ENCODE data around the gene MPC2. TPM values are rescaled to one million over a fixed set of nuclear protein-coding genes. Genes with fewer than 3 reads are reported as not detected.
"Not testable (repeated sequence)": the region's sequence is repeated elsewhere in the genome, so short reads cannot be mapped to it uniquely, and the experiment has no call there.

The MPC2 gene
- total RNA-seq, 1 donor from 2014 or later = 60.4 TPM

DNA sequence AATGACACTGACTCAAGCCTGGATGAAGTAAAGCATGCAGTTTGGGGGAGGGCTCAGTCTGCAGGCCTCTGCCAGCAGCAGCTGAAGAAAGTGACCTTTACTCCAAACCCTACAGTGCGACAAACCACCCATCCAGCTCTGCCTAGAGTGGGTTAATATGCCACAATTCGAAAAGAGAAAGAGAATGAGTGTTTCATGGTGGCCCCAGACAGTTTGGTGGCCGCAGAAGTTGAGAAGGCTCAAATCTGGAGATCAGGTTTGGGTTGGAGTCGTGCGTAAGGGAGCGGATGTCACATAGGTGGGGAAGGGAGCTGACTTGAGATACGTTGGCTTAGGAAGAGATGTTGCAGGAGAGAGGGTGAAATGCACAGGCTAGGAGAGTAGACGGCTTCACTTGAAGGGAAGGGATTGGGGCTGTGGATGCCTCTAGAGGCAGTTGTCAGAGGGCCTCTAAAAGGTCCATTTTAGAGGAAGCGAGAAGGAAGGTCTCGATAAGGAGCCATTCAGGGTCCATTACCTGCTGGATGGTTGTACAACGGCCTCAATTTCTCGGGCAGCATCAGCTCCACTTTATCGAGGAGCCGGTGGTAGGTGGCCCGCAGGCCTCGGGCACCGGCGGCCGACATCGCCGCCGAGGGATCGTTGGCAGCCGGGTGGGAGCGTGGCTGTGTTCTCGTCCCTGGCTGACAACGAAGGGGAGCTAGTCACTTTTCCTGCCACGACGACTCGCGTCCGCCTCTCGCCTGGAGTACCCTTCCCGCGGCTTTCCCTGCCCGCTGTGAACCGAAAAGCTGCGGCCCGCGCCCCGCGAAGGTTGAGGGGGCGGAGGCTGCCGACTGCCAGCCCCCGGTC, 1.4 kb downstream of the MPC2 start:
- peak; percentile 43 for DNase-seq (ENCODE audit: low read depth)

GRCh38 chr1:167934426-167935215, 2.3 kb downstream of the MPC2 start:
- DNase-seq (ENCODE audit: low read depth) = no peak

DNA sequence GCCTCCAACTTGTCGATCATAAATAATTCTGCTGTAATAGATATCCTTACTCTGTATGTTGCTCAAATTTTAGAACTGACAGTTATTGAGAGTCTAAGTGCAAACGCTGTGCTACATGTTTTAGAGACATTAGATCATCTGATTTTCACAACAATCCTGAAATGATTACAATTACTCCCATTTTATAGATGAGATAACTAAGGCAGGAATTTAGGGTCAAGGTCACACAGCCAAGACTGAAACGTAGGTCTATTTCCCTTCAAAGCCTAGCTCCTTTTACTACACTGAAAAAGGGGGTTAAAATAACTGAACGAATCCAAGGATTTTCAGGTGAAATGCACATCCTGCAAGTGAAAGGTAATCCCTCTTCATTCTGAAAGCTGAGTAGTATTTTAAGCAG, 3.1 kb downstream of the MPC2 start:
- DNase-seq (ENCODE audit: low read depth) = no peak

- no peak for DNase-seq (ENCODE audit: low read depth)
These were observed 7.1 kb downstream of the MPC2 start for GRCh38 chr1:167929725-167930124.

DNA sequence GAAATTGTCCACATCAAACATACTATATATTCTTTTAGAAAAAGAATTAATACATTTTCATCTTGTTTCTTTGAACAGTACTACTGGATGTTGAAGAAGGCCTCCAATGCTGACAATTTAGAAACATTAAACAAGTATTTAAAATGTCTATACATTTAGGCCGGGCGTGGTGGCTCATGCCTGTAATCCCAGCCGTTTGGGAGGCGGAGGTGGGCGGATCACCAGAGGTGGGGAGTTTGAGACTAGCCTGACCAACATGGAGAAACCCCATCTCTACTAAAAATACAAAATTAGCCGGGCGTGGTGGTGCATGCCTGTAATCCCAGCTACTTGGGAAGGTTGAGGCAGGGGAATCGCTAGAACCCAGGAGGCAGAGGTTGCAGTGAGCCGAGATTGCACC, 8.0 kb downstream of the MPC2 start:
- DNase-seq (ENCODE audit: low read depth) = not testable (repeated sequence)

DNA sequence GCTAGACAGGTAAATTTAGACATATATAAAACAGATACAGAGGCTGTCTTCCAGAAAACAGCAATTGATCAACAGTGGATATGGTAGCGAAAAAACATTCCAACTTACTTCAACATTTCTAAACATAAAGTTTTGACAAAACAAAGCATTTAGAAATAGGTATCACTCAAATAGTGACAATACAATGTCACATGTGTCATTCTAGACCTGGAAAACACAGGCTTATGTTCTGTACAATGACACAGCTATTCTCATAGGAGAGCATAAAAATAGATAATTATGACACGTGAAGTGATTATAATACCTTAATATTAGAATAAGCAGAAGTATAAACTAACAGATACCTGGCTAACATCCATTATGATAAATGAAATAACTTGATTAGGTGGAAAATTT, 8.4 kb downstream of the MPC2 start:
- no peak for DNase-seq (ENCODE audit: low read depth)

- DNase-seq (ENCODE audit: low read depth) = no peak
These were observed 9.7 kb downstream of the MPC2 start for GRCh38 chr1:167927046-167927754.

GRCh38 chr1:167926486-167926997, 10.3 kb downstream of the MPC2 start:
- no peak for DNase-seq (ENCODE audit: low read depth)

- no peak for DNase-seq (ENCODE audit: low read depth)
These were observed 12.2 kb downstream of the MPC2 start for GRCh38 chr1:167924543-167925231.

GRCh38 chr1:167924102-167924501, 12.8 kb downstream of the MPC2 start:
- no peak for DNase-seq (ENCODE audit: low read depth)

- no peak for DNase-seq (ENCODE audit: low read depth)
These were observed 13.4 kb downstream of the MPC2 start for GRCh38 chr1:167923324-167924056.

DNA sequence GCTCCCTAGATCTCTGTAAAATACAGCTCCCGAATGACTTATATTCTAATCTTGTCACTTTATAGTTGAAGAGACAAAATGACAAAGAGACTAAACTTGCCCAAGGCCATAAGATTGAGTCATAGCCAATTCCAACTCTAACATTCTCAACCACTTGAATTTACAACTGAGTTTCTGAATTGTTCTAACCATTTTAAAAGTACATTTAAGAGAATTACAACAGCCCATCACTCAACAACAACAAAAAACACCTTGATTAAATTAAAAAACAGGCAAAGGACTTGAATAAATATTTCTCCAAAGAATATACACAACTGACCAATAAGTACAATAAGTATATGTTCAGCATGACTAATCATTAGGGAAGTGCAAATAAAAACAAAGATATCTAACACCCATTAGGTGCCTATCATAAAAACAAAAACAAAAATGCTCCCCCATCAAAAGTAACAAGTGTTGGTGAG, 14.2 kb downstream of the MPC2 start:
- DNase-seq (ENCODE audit: low read depth) = no peak

DNA sequence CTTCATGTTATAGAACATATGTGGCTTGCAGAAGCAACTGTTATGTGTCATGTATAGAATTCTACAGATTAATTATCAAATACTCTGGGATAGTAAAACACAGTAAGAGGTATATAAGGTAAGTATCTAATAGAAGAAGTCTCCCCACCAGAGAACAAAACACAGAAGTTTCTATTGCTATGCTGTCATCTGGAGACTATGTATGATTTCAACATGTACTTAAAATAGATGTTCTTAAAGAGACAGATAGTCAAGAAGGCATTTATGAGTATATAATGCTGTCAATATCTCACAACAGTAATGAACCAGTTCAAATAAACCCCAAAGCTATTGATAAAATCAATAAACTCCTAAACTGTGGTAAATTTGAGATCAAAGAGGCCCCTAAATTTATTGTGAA, 14.8 kb downstream of the MPC2 start:
- peak; percentile 39 for DNase-seq (ENCODE audit: low read depth)

GRCh38 chr1:167916766-167917511, 19.9 kb downstream of the MPC2 start:
- no peak for DNase-seq (ENCODE audit: low read depth)

DNA sequence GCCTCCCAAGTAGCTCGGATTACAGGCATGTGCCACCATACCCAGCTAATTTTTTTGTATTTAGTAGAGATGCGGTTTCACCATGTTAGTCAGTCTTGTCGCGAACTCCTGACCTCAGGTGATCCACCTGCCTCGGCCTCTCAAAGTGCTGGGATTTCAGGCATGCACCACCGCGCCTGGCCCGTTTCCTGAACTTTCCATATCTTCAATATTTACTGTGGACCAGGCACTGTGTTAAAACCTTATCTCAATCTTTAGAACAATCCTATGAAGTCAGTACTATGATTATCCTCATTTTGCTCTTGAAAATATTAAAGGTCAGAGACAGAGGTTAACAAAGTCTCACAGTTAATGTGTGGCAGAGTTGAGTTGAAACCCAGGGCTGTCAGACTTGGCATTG, 21.3 kb downstream of the MPC2 start:
- DNase-seq (ENCODE audit: low read depth) = no peak

DNA sequence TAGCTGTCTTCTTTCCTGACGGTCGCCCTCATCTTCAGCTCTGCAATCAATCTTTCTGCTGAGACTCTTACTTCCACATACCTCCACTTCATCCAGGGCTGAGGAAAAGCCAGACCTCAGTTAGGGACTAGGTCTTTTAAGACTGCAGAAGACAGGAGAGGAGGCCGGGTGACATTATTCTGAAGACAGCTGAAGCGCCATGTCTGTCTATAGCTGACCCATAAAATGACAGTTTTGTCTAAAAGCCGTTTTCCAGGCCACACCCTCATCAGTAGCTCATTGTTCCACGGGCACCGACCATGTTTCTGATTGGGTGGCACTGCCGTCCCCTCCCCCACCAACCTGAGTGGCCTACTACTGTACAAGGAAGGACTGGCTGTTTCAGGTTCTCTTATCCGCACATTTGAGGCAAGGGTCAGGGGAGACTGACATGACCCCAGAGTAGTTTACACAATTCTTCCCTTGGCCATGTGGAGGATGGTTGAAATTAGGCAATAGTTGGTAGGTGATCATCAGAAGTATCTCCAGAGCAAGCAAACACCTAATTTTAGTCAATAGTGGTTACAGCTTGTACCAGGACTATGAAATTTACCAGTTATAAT, 22.9 kb downstream of the MPC2 start, which contains the start of gene ADCY10:
Gene ADCY10, minus strand, starts transcription at position 240 of the 602 bp plus-strand sequence. CDS start 8,994 bp downstream, outside the sequence.
- no peak for DNase-seq (ENCODE audit: low read depth)

- DNase-seq (ENCODE audit: low read depth) = no peak
These were observed 24.6 kb downstream of the MPC2 start for GRCh38 chr1:167912294-167912693.

- DNase-seq (ENCODE audit: low read depth) = no peak
These were observed 25.5 kb downstream of the MPC2 start for GRCh38 chr1:167911413-167911812.

- DNase-seq (ENCODE audit: low read depth) = no peak
These were observed 26.3 kb downstream of the MPC2 start for GRCh38 chr1:167910530-167910929.

Data from myocyte (in vitro differentiated cells).